ENCODE results near the gene PLPP3. TPM values are rescaled to one million over a fixed set of nuclear protein-coding genes. Genes with fewer than 3 reads are reported as not detected.

PLPP3 gene
- polyA plus RNA-seq, 1 of the 3 experiments (the other 2 are of a cell fraction) = 32.2 TPM

GRCh38 chr1:56548571-56548970 lies 30.8 kb downstream of the PLPP3 start:
- H4K20me1 ChIP-seq (ENCODE audit: insufficient read depth) = peaks cover 42% of the 10 kb centered on the region
- H3K4me1 ChIP-seq (ENCODE audit: control insufficient read depth in 1 of 2, insufficient read depth in 2 of 2, low read depth in 1 of 2, low read length in 1 of 2) = peaks cover 0 to 49% of the 10 kb centered on the region in 2 experiments; a peak in 2 of 4 replicates
- TF ChIP-seq PBX3 (IDR thresholded peaks at IDR 0.05) (peak; percentile 16; the same call in 1 of the 2 replicates), USF1 (IDR thresholded peaks at IDR 0.05; ENCODE audit: borderline replicate concordance, low read depth) (no peak), FOSL2 (IDR thresholded peaks at IDR 0.05; ENCODE audit: borderline replicate concordance, low read depth) (0 out of 2 replicates have a peak, but pooled peaks have one; percentile 3), CTCF (IDR thresholded peaks at IDR 0.05) (no peak), JUND (IDR thresholded peaks at IDR 0.05) (0 out of 2 replicates have a peak, but pooled peaks have one; percentile 21)
- no peak overlapping the region for H2AFZ ChIP-seq (ENCODE audit: low read depth)
- no peaks in the 10 kb centered on the region for H3F3A ChIP-seq (replicated peaks; ENCODE audit: insufficient read depth)
- ChIA-PET POLR2A (no interaction called here), CTCF (interaction anchor here (1.2 to 1.6 kb wide), 2 partner anchors 16 to 28 kb away, joined by 3 to 5 read pairs; no protein-coding TSS in a partner anchor)
- H3K27ac ChIP-seq (ENCODE audit: low read depth in 2 of 2, low read length in 1 of 2) = no peak overlapping the region
- H3K9me3 ChIP-seq = no peaks in the 10 kb centered on the region
- no peaks in the 10 kb centered on the region for H3K27me3 ChIP-seq (ENCODE audit: insufficient read depth)
- no peaks in the 10 kb centered on the region for H3K9me2 ChIP-seq
- no peak overlapping the region for H3K4me2 ChIP-seq
- DNase-seq = no peak
- H3K79me2 ChIP-seq (ENCODE audit: insufficient read depth) = peaks cover 7% of the 10 kb centered on the region; the same call in 1 of the 2 replicates
- no peak overlapping the region for H3K9ac ChIP-seq
- H3K36me3 ChIP-seq (replicated peaks in 1 of 2; ENCODE audit: control insufficient read depth in 1 of 2, insufficient read depth in 2 of 2, low read length in 1 of 2) = peaks cover 0 to 51% of the 10 kb centered on the region in 2 experiments
- H3K4me3 ChIP-seq (ENCODE audit: low read depth in 2 of 2, low read length in 1 of 2) = no peak overlapping the region

- DNase-seq = no peak
- peaks cover 7% of the 10 kb centered on the region; the same call in 1 of the 2 replicates for H3K79me2 ChIP-seq (ENCODE audit: insufficient read depth)
- no peaks in the 10 kb centered on the region for H3K27me3 ChIP-seq (ENCODE audit: insufficient read depth)
- ChIA-PET CTCF (interaction anchor here (1.6 kb wide), 1 partner anchor 29 kb away, joined by 5 read pairs; no protein-coding TSS in a partner anchor), POLR2A (no interaction called here)
- H3F3A ChIP-seq (replicated peaks; ENCODE audit: insufficient read depth) = no peaks in the 10 kb centered on the region
- H4K20me1 ChIP-seq (ENCODE audit: insufficient read depth) = peaks cover 36% of the 10 kb centered on the region
- H3K4me2 ChIP-seq = no peak overlapping the region
- no peak overlapping the region for H3K4me3 ChIP-seq (ENCODE audit: low read depth in 2 of 2, low read length in 1 of 2)
- no CpG with 5 or more reads among the region's 2 CpGs for WGBS (ENCODE audit: low lambda C conversion rate)
- H3K9ac ChIP-seq = no peak overlapping the region
- no peaks in the 10 kb centered on the region for H3K9me3 ChIP-seq
- no peak overlapping the region for H3K27ac ChIP-seq (ENCODE audit: low read depth in 2 of 2, low read length in 1 of 2)
- H3K4me1 ChIP-seq (ENCODE audit: control insufficient read depth in 1 of 2, insufficient read depth in 2 of 2, low read depth in 1 of 2, low read length in 1 of 2) = peaks cover 0 to 44% of the 10 kb centered on the region in 2 experiments; a peak in 2 of 4 replicates
- no peak overlapping the region for H2AFZ ChIP-seq (ENCODE audit: low read depth)
- H3K9me2 ChIP-seq = no peaks in the 10 kb centered on the region
- peaks cover 0 to 51% of the 10 kb centered on the region in 2 experiments for H3K36me3 ChIP-seq (replicated peaks in 1 of 2; ENCODE audit: control insufficient read depth in 1 of 2, insufficient read depth in 2 of 2, low read length in 1 of 2)
- TF ChIP-seq USF2 (IDR thresholded peaks at IDR 0.05; ENCODE audit: borderline replicate concordance, low read depth, low read length) (no peak), POLR2AphosphoS5 (IDR thresholded peaks at IDR 0.05; ENCODE audit: low read depth, low read length) (no peak), CTCF (IDR thresholded peaks at IDR 0.05) (no peak), GABPA (IDR thresholded peaks at IDR 0.05; ENCODE audit: low read depth) (no peak), JUND (IDR thresholded peaks at IDR 0.05) (no peak), SIN3A (IDR thresholded peaks at IDR 0.05; ENCODE audit: borderline replicate concordance, low read depth, low read length) (no peak), FOXJ3 (CRISPR knock-in tag; IDR thresholded peaks at IDR 0.05) (no peak), TAF1 (IDR thresholded peaks at IDR 0.05; ENCODE audit: borderline replicate concordance, low read depth, low read length) (no peak), REST (IDR thresholded peaks at IDR 0.05; ENCODE audit: low read depth, low read length) (no peak), CHD2 (IDR thresholded peaks at IDR 0.05; ENCODE audit: low read length, partially characterized antibody) (no peak), TEAD4 (IDR thresholded peaks at IDR 0.05; ENCODE audit: borderline replicate concordance, insufficient read depth) (no peak), RCOR1 (IDR thresholded peaks at IDR 0.05; ENCODE audit: low read length) (no peak), FOSL2 (IDR thresholded peaks at IDR 0.05; ENCODE audit: borderline replicate concordance, low read depth) (no peak)
Observed at GRCh38 chr1:56547977-56548376, 31.4 kb downstream of the PLPP3 start.

All from SK-N-SH (cell line).